ENCODE measurements around the gene ZNF3.

DNA sequence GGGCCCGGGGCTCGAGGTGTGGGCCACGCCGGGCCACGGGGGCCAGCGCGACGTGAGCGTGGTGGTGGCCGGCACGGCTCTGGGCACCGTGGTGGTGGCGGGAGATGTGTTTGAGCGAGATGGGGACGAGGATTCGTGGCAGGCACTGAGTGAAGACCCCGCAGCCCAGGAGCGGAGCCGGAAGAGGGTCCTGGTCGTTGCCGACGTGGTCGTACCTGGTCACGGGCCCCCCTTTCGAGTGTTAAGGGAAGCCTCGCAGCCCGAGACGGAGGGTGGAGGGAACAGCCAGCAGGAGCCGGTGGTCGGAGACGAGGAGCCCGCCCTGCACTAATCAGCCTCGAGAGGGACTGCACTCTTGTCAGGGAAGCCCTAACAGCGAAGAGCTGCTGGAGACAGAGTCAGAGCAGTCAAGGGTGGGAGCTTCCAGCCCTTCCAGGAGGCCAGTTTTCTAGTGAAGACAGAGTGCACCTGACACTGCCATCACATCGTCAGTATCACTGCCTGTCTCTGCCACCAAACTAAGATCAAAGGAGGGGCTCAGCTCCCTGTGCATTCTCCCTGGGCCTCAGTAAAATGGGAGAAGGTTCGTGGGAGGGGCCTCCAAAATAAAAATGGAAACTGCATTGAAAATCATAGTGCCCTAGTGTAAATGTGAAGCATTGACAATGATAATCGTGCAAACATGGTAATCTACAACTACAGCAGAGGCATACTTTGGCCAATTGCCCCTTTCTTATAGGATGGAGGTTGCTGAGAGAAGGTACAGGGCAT, 46.5 kb upstream of the ZNF3 start:
- no peak for TF ChIP-seq CTCF (conservative IDR thresholded peaks at IDR 0.05; ENCODE audit: low read length)
- no peak for TF ChIP-seq EZH2phosphoT487 (IDR thresholded peaks at IDR 0.05; ENCODE audit: borderline replicate concordance)
